ENCODE measurements around the gene LRRK1.

Gene LRRK1

GRCh38 chr15:100983221-100983620 is 64.1 kb downstream of the LRRK1 start:
- no peak for DNase-seq

GRCh38 chr15:100985401-100985800 is 66.2 kb downstream of the LRRK1 start:
- DNase-seq, result no peak

- DNase-seq, result no peak
These were observed 67.2 kb downstream of the LRRK1 start for GRCh38 chr15:100986158-100986896.

- DNase-seq, result no peak
These were observed 68.0 kb downstream of the LRRK1 start for GRCh38 chr15:100987143-100987542.

GRCh38 chr15:100988297-100988696 is 69.1 kb downstream of the LRRK1 start:
- no peak for DNase-seq

GRCh38 chr15:100988857-100989256 is 69.7 kb downstream of the LRRK1 start:
- DNase-seq, result no peak

- DNase-seq, result no peak
These were observed 75.7 kb downstream of the LRRK1 start for GRCh38 chr15:100994597-100995446.

GRCh38 chr15:100995471-100996430 is 76.6 kb downstream of the LRRK1 start:
- DNase-seq, result no peak

GRCh38 chr15:100997442-100997841 is 78.3 kb downstream of the LRRK1 start:
- no peak for DNase-seq

- no peak for DNase-seq
These were observed 79.5 kb downstream of the LRRK1 start for GRCh38 chr15:100998630-100999029.

GRCh38 chr15:100999369-100999768 is 80.2 kb downstream of the LRRK1 start:
- DNase-seq, result no peak

- no peak for DNase-seq
These were observed 81.1 kb downstream of the LRRK1 start for GRCh38 chr15:101000271-101000681.

- DNase-seq, result no peak
These were observed 81.9 kb downstream of the LRRK1 start for GRCh38 chr15:101001056-101001455.

GRCh38 chr15:101001796-101002195 is 82.6 kb downstream of the LRRK1 start:
- no peak for DNase-seq

GRCh38 chr15:101003081-101003480 is 83.9 kb downstream of the LRRK1 start:
- DNase-seq, result no peak

- DNase-seq, result no peak
These were observed 84.5 kb downstream of the LRRK1 start for GRCh38 chr15:101003706-101004105.

- no peak for DNase-seq
These were observed 85.3 kb downstream of the LRRK1 start for GRCh38 chr15:101004500-101004899.

- no peak for DNase-seq
These were observed 86.0 kb downstream of the LRRK1 start for GRCh38 chr15:101004986-101005747.

- DNase-seq, result peak; percentile 71
These were observed 88.0 kb downstream of the LRRK1 start for GRCh38 chr15:101006931-101007691.

- DNase-seq, result peak; percentile 89
These were observed 89.3 kb downstream of the LRRK1 start for GRCh38 chr15:101008158-101009139.
